GM19025 (cell line): ENCODE data around the gene FANCL.
"Not testable (repeated sequence)": the region's sequence is repeated elsewhere in the genome, so short reads cannot be mapped to it uniquely, and the experiment has no call there.

Source experiments
- ATAC-seq: cut with Tn5 transposase; IDR thresholded peaks from one replicate; pipeline ENCODE4 v1.9.1; 2021; ENCODE audit warnings: mild to moderate bottlenecking, low read depth, moderate library complexity; ENCODE audit not compliant: unreplicated experiment

The FANCL gene

GRCh38 chr2:58240670-58241545 is at the start of gene FANCL:
FANCL (minus strand) TSS chr2:58241325; CDS start chr2:58241313, 12 bp downstream.
- peak; percentile 75 for ATAC-seq

GRCh38 chr2:58289029-58289428 is 47.9 kb upstream of the FANCL start:
- no peak for ATAC-seq

GRCh38 chr2:58283931-58284330 is 42.8 kb upstream of the FANCL start:
- no peak for ATAC-seq

GRCh38 chr2:58275144-58275543 is 34.0 kb upstream of the FANCL start:
- ATAC-seq: not testable (repeated sequence)

- ATAC-seq: no peak
Measured at GRCh38 chr2:58271826-58272225, 30.7 kb upstream of the FANCL start.

GRCh38 chr2:58268685-58269084 is 27.6 kb upstream of the FANCL start:
- no peak for ATAC-seq

GRCh38 chr2:58266211-58266610 is 25.1 kb upstream of the FANCL start:
- no peak for ATAC-seq

GRCh38 chr2:58261209-58261608 is 20.1 kb upstream of the FANCL start:
- ATAC-seq: no peak

- ATAC-seq: not testable (repeated sequence)
Measured at GRCh38 chr2:58258456-58258855, 17.3 kb upstream of the FANCL start.

GRCh38 chr2:58251331-58252201 is 10.4 kb upstream of the FANCL start:
- ATAC-seq: not testable (repeated sequence)

GRCh38 chr2:58241546-58241864 is 380 bp upstream of the FANCL start:
- ATAC-seq: no peak

GRCh38 chr2:58239243-58239925 is 1.7 kb downstream of the FANCL start:
- ATAC-seq: no peak

GRCh38 chr2:58237741-58238140 is 3.4 kb downstream of the FANCL start:
- no peak for ATAC-seq

GRCh38 chr2:58235984-58236383 is 5.1 kb downstream of the FANCL start:
- no peak for ATAC-seq

- ATAC-seq: no peak
Measured at GRCh38 chr2:58235170-58235569, 6.0 kb downstream of the FANCL start.

- ATAC-seq: no peak
Measured at GRCh38 chr2:58228299-58228698, 12.8 kb downstream of the FANCL start.

GRCh38 chr2:58227171-58227917 is 13.8 kb downstream of the FANCL start:
- no peak for ATAC-seq

GRCh38 chr2:58221909-58222308 is 19.2 kb downstream of the FANCL start:
- no peak for ATAC-seq

- no peak for ATAC-seq
Measured at GRCh38 chr2:58215429-58215828, 25.7 kb downstream of the FANCL start.

- ATAC-seq: not testable (repeated sequence)
Measured at GRCh38 chr2:58210951-58211568, 30.1 kb downstream of the FANCL start.
